Measurements from ENCODE around the gene FAM43B. TPM values are rescaled to one million over a fixed set of nuclear protein-coding genes. Genes with fewer than 3 reads are reported as not detected.

FAM43B gene
- total RNA-seq, 4 donors from 2014 or later: 0.09 to 0.10 TPM; not detected in 2

GRCh38 chr1:20526267-20526666, 26.1 kb upstream of the FAM43B start:
- Histone ChIP-seq H3K4me3 (no peak overlapping the region), H3K4me1 (no peaks in the 10 kb centered on the region), H3K27me3 (peaks cover 0 to 10% (median 0%) of the 10 kb centered on the region in 3 donors), H3K27ac (no peak overlapping the region), H3K9me3 (no peaks in the 10 kb centered on the region), H3K36me3 (no peaks in the 10 kb centered on the region)
- TF ChIP-seq POLR2A (IDR thresholded peaks at IDR 0.05) (no peak), CTCF (IDR thresholded peaks at IDR 0.05 in 4 of 5, conservative IDR thresholded peaks at IDR 0.05 in 1 of 5) (no peak)
- intact Hi-C loops (cut with DNase I; ENCODE audit: low total_unique reads) (no loop called here), in situ Hi-C loops (cut with MboI; ENCODE audit: low sequenced_read_pairs in 4 of 4) (loop anchor here in 1 of 4 donors (5.0 kb wide), 1 partner anchor 96 kb away; no protein-coding TSS in a partner anchor)
- ATAC-seq (no peak), DNase-seq (no peak)

- H3K9me3 ChIP-seq: no peaks in the 10 kb centered on the region
- ATAC-seq (no peak), DNase-seq (no peak)
- no peaks in the 10 kb centered on the region for H3K36me3 ChIP-seq
- H3K27ac ChIP-seq: no peak overlapping the region
- intact Hi-C loops (cut with DNase I; ENCODE audit: low total_unique reads) (no loop called here), in situ Hi-C loops (cut with MboI; ENCODE audit: low sequenced_read_pairs in 4 of 4) (loop anchor here in 1 of 4 donors (5.0 kb wide), 1 partner anchor 94 kb away; no protein-coding TSS in a partner anchor)
- TF ChIP-seq CTCF (IDR thresholded peaks at IDR 0.05 in 4 of 5, conservative IDR thresholded peaks at IDR 0.05 in 1 of 5) (no peak), POLR2A (IDR thresholded peaks at IDR 0.05) (no peak)
- no peak overlapping the region for H3K4me3 ChIP-seq
- H3K4me1 ChIP-seq: no peaks in the 10 kb centered on the region
- peaks cover 0 to 10% (median 0%) of the 10 kb centered on the region in 3 donors for H3K27me3 ChIP-seq
These were observed 24.2 kb upstream of the FAM43B start for GRCh38 chr1:20528221-20528620.

GRCh38 chr1:20530306-20530705, 22.1 kb upstream of the FAM43B start:
- intact Hi-C loops (cut with DNase I; ENCODE audit: low total_unique reads): no loop called here
- DNase-seq: no peak

GRCh38 chr1:20530901-20531300, 21.5 kb upstream of the FAM43B start:
- Histone ChIP-seq H3K4me1 (no peaks in the 10 kb centered on the region), H3K27me3 (peaks cover 0 to 10% (median 0%) of the 10 kb centered on the region in 3 donors), H3K4me3 (no peak overlapping the region), H3K27ac (no peak overlapping the region), H3K9me3 (no peaks in the 10 kb centered on the region), H3K36me3 (no peaks in the 10 kb centered on the region)
- intact Hi-C loops (cut with DNase I; ENCODE audit: low total_unique reads): no loop called here
- no peak for TF ChIP-seq POLR2A (IDR thresholded peaks at IDR 0.05)
- no peak for TF ChIP-seq CTCF (IDR thresholded peaks at IDR 0.05 in 4 of 5, conservative IDR thresholded peaks at IDR 0.05 in 1 of 5)
- DNase-seq (no peak), ATAC-seq (no peak)
- in situ Hi-C loops (cut with MboI; ENCODE audit: low sequenced_read_pairs in 4 of 4): no loop called here

More at GRCh38 chr1:20530306-20530705, 22.1 kb upstream of the FAM43B start:
- H3K27ac ChIP-seq: no peak overlapping the region
- peaks cover 0 to 10% (median 0%) of the 10 kb centered on the region in 3 donors for H3K27me3 ChIP-seq
- no peak for ATAC-seq
- H3K4me1 ChIP-seq: no peaks in the 10 kb centered on the region
- H3K9me3 ChIP-seq: no peaks in the 10 kb centered on the region
- no peak for TF ChIP-seq CTCF (IDR thresholded peaks at IDR 0.05 in 4 of 5, conservative IDR thresholded peaks at IDR 0.05 in 1 of 5)
- no peak for TF ChIP-seq POLR2A (IDR thresholded peaks at IDR 0.05)
- in situ Hi-C loops (cut with MboI; ENCODE audit: low sequenced_read_pairs in 4 of 4): no loop called here
- H3K4me3 ChIP-seq: no peak overlapping the region
- no peaks in the 10 kb centered on the region for H3K36me3 ChIP-seq

- intact Hi-C loops (cut with DNase I; ENCODE audit: low total_unique reads) (no loop called here), in situ Hi-C loops (cut with MboI; ENCODE audit: low sequenced_read_pairs in 4 of 4) (no loop called here)
- DNase-seq (no peak), ATAC-seq (no peak)
- Histone ChIP-seq H3K36me3 (no peaks in the 10 kb centered on the region), H3K4me3 (no peak overlapping the region), H3K4me1 (no peaks in the 10 kb centered on the region), H3K9me3 (no peaks in the 10 kb centered on the region), H3K27ac (no peak overlapping the region), H3K27me3 (peaks cover 0 to 7% (median 5%) of the 10 kb centered on the region in 3 donors)
- TF ChIP-seq POLR2A (IDR thresholded peaks at IDR 0.05): no peak
- no peak for TF ChIP-seq CTCF (IDR thresholded peaks at IDR 0.05 in 4 of 5, conservative IDR thresholded peaks at IDR 0.05 in 1 of 5)
These were observed 18.7 kb upstream of the FAM43B start for GRCh38 chr1:20533635-20534034.

Data from gastrocnemius medialis (tissue), 4 donors.